Measurements from ENCODE around the gene RAI1. TPM values are rescaled to one million over a fixed set of nuclear protein-coding genes. Genes with fewer than 3 reads are reported as not detected.

The RAI1 gene
- total and polyA plus RNA-seq, 12 donors, result 4.2 to 37.3 (median 26.9) TPM

GRCh38 chr17:17680477-17681186, 626 bp upstream of the RAI1 start:
- no peak for TF ChIP-seq POLR2A (IDR thresholded peaks at IDR 0.05)
- TF ChIP-seq CTCF (IDR thresholded peaks at IDR 0.05), result peak in 2 of 6 experiments; percentile 40 to 42
- no peaks in the 10 kb centered on the region for H3K36me3 ChIP-seq (replicated peaks in 1 of 2)
- WGBS, 4 donors, result 50 to 54% (median 52%) methylated on average over 10 to 12 of the region's 12 CpGs
- H3K27ac ChIP-seq, result peak overlapping the region in 3 of 5 donors; percentile 89 to 97 (median 95)
- peaks cover 15 to 30% of the 10 kb centered on the region in 2 donors for H3K4me1 ChIP-seq (replicated peaks in 1 of 2)
- H3K4me3 ChIP-seq, result peak overlapping the region in 1 of 4 donors; percentile 88
- intact Hi-C loops (cut with DNase I), result loop anchor here (5.0 to 10.0 kb wide), 6 partner anchors 84 to 357 kb away; partner anchors contain the start of genes ATPAF2 (in 2 of the 2) and GID4 (in 2 of the 2)
- DNase-seq, result no peak
- no peaks in the 10 kb centered on the region for H3K27me3 ChIP-seq
- H3K9me3 ChIP-seq (replicated peaks in 1 of 3), result no peaks in the 10 kb centered on the region

GRCh38 chr17:17681744-17682292, 560 bp downstream of the RAI1 start:
- peaks cover 21 to 39% of the 10 kb centered on the region in 2 donors for H3K4me1 ChIP-seq (replicated peaks in 1 of 2)
- H3K9me3 ChIP-seq (replicated peaks in 1 of 3), result no peaks in the 10 kb centered on the region
- H3K27me3 ChIP-seq, result no peaks in the 10 kb centered on the region
- peak in 4 of 7 donors; percentile 43 to 72 (median 58) for DNase-seq
- TF ChIP-seq CTCF (IDR thresholded peaks at IDR 0.05) (no peak), POLR2A (IDR thresholded peaks at IDR 0.05) (no peak)
- intact Hi-C loops (cut with DNase I), result loop anchor here (5.0 to 10.0 kb wide), 6 partner anchors 83 to 355 kb away; partner anchors contain the start of genes ATPAF2 (in 2 of the 2) and GID4 (in 2 of the 2)
- 0 to 3% (median 1%) methylated on average over 1 to 68 of the region's 68 CpGs for WGBS, 4 donors
- no peaks in the 10 kb centered on the region for H3K36me3 ChIP-seq (replicated peaks in 1 of 2)
- peak overlapping the region; percentile 88 to 97 (median 92) for H3K27ac ChIP-seq
- peak overlapping the region; percentile 36 to 88 (median 48) for H3K4me3 ChIP-seq

GRCh38 chr17:17682293-17682736, 1.1 kb downstream of the RAI1 start:
- intact Hi-C loops (cut with DNase I), result loop anchor here (5.0 to 10.0 kb wide), 6 partner anchors 82 to 355 kb away; partner anchors contain the start of genes ATPAF2 (in 2 of the 2) and GID4 (in 2 of the 2)
- Histone ChIP-seq H3K4me3 (peak overlapping the region; percentile 36 to 88 (median 48)), H3K4me1 (replicated peaks in 1 of 2) (peaks cover 21 to 41% of the 10 kb centered on the region in 2 donors), H3K9me3 (replicated peaks in 1 of 3) (no peaks in the 10 kb centered on the region), H3K27ac (peak overlapping the region; percentile 88 to 97 (median 92)), H3K27me3 (no peaks in the 10 kb centered on the region), H3K36me3 (replicated peaks in 1 of 2) (no peaks in the 10 kb centered on the region)
- DNase-seq, result peak in 4 of 7 donors; percentile 51 to 64 (median 56)
- WGBS, 4 donors, result 0% methylated on average over 44 to 49 of the region's 49 CpGs; no CpG with 5 or more reads in 2 of the 4 donors
- TF ChIP-seq POLR2A (IDR thresholded peaks at IDR 0.05), result no peak
- TF ChIP-seq CTCF (IDR thresholded peaks at IDR 0.05), result no peak

Measured in adrenal gland (tissue), 12 donors.